ENCODE results near the gene SPTLC2. TPM values are rescaled to one million over a fixed set of nuclear protein-coding genes. Genes with fewer than 3 reads are reported as not detected.

The SPTLC2 gene
- total and polyA plus RNA-seq, 4 donors: 8.1 to 48.6 (median 27.6) TPM

GRCh38 chr14:77646907-77647306 lies 30.5 kb upstream of the SPTLC2 start:
- Histone ChIP-seq H3K9me3 (ENCODE audit: control insufficient read depth in 4 of 4, insufficient read depth in 3 of 4, low read length in 3 of 4) (peaks cover 0 to 1% (median 0%) of the 10 kb centered on the region in 4 donors), H3K4me3 (no peak overlapping the region), H3K27ac (ENCODE audit: low read depth in 1 of 2, low read length in 1 of 2) (no peak overlapping the region), H3K36me3 (ENCODE audit: control insufficient read depth in 4 of 4, insufficient read depth in 4 of 4, low read length in 4 of 4) (no peaks in the 10 kb centered on the region), H3K9ac (ENCODE audit: insufficient read depth in 1 of 2, low read length in 2 of 2) (no peak overlapping the region), H3K4me1 (ENCODE audit: control insufficient read depth in 5 of 5, insufficient read depth in 5 of 5, low read length in 5 of 5) (peaks cover 0 to 4% (median 0%) of the 10 kb centered on the region in 5 donors), H3K27me3 (ENCODE audit: control insufficient read depth in 3 of 3, insufficient read depth in 3 of 3, low read length in 2 of 3) (no peaks in the 10 kb centered on the region)
- no peak for ATAC-seq (ENCODE audit: insufficient read depth, low FRiP score)
- no peak for DNase-seq
- WGBS, 2 donors: 93 to 95% methylated on average over 4 of the region's 4 CpGs
- no peak for TF ChIP-seq CTCF (IDR thresholded peaks at IDR 0.05; ENCODE audit: control extremely low read depth, extremely low read depth)

GRCh38 chr14:77645520-77646230 lies 29.2 kb upstream of the SPTLC2 start:
- no peaks in the 10 kb centered on the region for H3K27me3 ChIP-seq (ENCODE audit: control insufficient read depth in 3 of 3, insufficient read depth in 3 of 3, low read length in 2 of 3)
- no peak for DNase-seq
- H3K4me1 ChIP-seq (ENCODE audit: control insufficient read depth in 5 of 5, insufficient read depth in 5 of 5, low read length in 5 of 5): peaks cover 0 to 9% (median 5%) of the 10 kb centered on the region in 5 donors
- no peak overlapping the region for H3K9ac ChIP-seq (ENCODE audit: insufficient read depth in 1 of 2, low read length in 2 of 2)
- no peak for TF ChIP-seq CTCF (IDR thresholded peaks at IDR 0.05; ENCODE audit: control extremely low read depth, extremely low read depth)
- peaks cover 0 to 1% (median 0%) of the 10 kb centered on the region in 4 donors for H3K9me3 ChIP-seq (ENCODE audit: control insufficient read depth in 4 of 4, insufficient read depth in 3 of 4, low read length in 3 of 4)
- no peaks in the 10 kb centered on the region for H3K36me3 ChIP-seq (ENCODE audit: control insufficient read depth in 4 of 4, insufficient read depth in 4 of 4, low read length in 4 of 4)
- H3K27ac ChIP-seq (ENCODE audit: low read depth in 1 of 2, low read length in 1 of 2): no peak overlapping the region
- ATAC-seq (ENCODE audit: insufficient read depth, low FRiP score): no peak
- 70 to 84% methylated on average over 15 of the region's 15 CpGs for WGBS, 2 donors
- no peak overlapping the region for H3K4me3 ChIP-seq

- Histone ChIP-seq H3K9me3 (ENCODE audit: control insufficient read depth in 4 of 4, insufficient read depth in 3 of 4, low read length in 3 of 4) (peaks cover 0 to 1% (median 0%) of the 10 kb centered on the region in 4 donors), H3K4me1 (ENCODE audit: control insufficient read depth in 5 of 5, insufficient read depth in 5 of 5, low read length in 5 of 5) (peaks cover 0 to 9% (median 5%) of the 10 kb centered on the region in 5 donors), H3K4me3 (no peak overlapping the region), H3K27ac (ENCODE audit: low read depth in 1 of 2, low read length in 1 of 2) (peak overlapping the region; percentile 57 to 93), H3K36me3 (ENCODE audit: control insufficient read depth in 4 of 4, insufficient read depth in 4 of 4, low read length in 4 of 4) (no peaks in the 10 kb centered on the region), H3K27me3 (ENCODE audit: control insufficient read depth in 3 of 3, insufficient read depth in 3 of 3, low read length in 2 of 3) (no peaks in the 10 kb centered on the region), H3K9ac (ENCODE audit: insufficient read depth in 1 of 2, low read length in 2 of 2) (peak overlapping the region in 1 of 2 donors; percentile 49)
- TF ChIP-seq CTCF (IDR thresholded peaks at IDR 0.05; ENCODE audit: control extremely low read depth, extremely low read depth): no peak
- ATAC-seq (ENCODE audit: insufficient read depth, low FRiP score) (no peak), DNase-seq (no peak)
- WGBS, 2 donors: 46 to 61% methylated on average over 7 of the region's 7 CpGs
Measured at GRCh38 chr14:77642407-77642806, 26.0 kb upstream of the SPTLC2 start.

All from lung (tissue), 12 donors.